ENCODE data around the gene ARSI. TPM values are rescaled to one million over a fixed set of nuclear protein-coding genes. Genes with fewer than 3 reads are reported as not detected.

The ARSI gene
- total and polyA plus RNA-seq, 8 donors = 0.14 to 0.87 (median 0.24) TPM; not detected in 3

- FAIRE-seq (no peak), DNase-seq (no peak), ATAC-seq (no peak)
- TF ChIP-seq CTCF (IDR thresholded peaks at IDR 0.05) = no peak
- 83 to 89% methylated on average over 6 of the region's 6 CpGs for WGBS, 2 donors
- Histone ChIP-seq H3K36me3 (no peaks in the 10 kb centered on the region), H3K27me3 (no peaks in the 10 kb centered on the region), H3K27ac (no peak overlapping the region), H3K9me3 (no peaks in the 10 kb centered on the region), H3K4me1 (no peaks in the 10 kb centered on the region), H3K4me3 (no peak overlapping the region)
- intact Hi-C loops (cut with DNase I) = no loop called here
Observed at GRCh38 chr5:150323092-150323491, 20.4 kb upstream of the ARSI start.

GRCh38 chr5:150322202-150322601 is 19.5 kb upstream of the ARSI start:
- Histone ChIP-seq H3K36me3 (no peaks in the 10 kb centered on the region), H3K27ac (no peak overlapping the region), H3K9me3 (no peaks in the 10 kb centered on the region), H3K4me3 (no peak overlapping the region), H3K27me3 (no peaks in the 10 kb centered on the region), H3K4me1 (no peaks in the 10 kb centered on the region)
- TF ChIP-seq CTCF (IDR thresholded peaks at IDR 0.05) = no peak
- ATAC-seq (no peak), DNase-seq (no peak), FAIRE-seq (no peak)
- intact Hi-C loops (cut with DNase I) = no loop called here

GRCh38 chr5:150321784-150322183 is 19.1 kb upstream of the ARSI start:
- intact Hi-C loops (cut with DNase I) = no loop called here
- H3K4me1 ChIP-seq = no peaks in the 10 kb centered on the region
- H3K27me3 ChIP-seq = no peaks in the 10 kb centered on the region
- H3K36me3 ChIP-seq = no peaks in the 10 kb centered on the region
- DNase-seq (no peak), ATAC-seq (no peak), FAIRE-seq (no peak)
- H3K27ac ChIP-seq = no peak overlapping the region
- TF ChIP-seq CTCF (IDR thresholded peaks at IDR 0.05) = no peak
- H3K4me3 ChIP-seq = no peak overlapping the region
- WGBS, 2 donors = 89% methylated on average over 1 of the region's 1 CpG
- no peaks in the 10 kb centered on the region for H3K9me3 ChIP-seq

- no peak for FAIRE-seq
- no peak for TF ChIP-seq CTCF (IDR thresholded peaks at IDR 0.05)
Observed at GRCh38 chr5:150321211-150321610, 18.5 kb upstream of the ARSI start.

GRCh38 chr5:150320044-150320613 is 17.4 kb upstream of the ARSI start:
- no peak for TF ChIP-seq CTCF (IDR thresholded peaks at IDR 0.05)
- FAIRE-seq = no peak
- peak; percentile 55 to 90 (median 76) for ATAC-seq
- WGBS, 2 donors = 54 to 62% methylated on average over 2 of the region's 2 CpGs
- DNase-seq = peak in 3 of 6 donors; percentile 22 to 51 (median 46)
- Histone ChIP-seq H3K36me3 (no peaks in the 10 kb centered on the region), H3K4me1 (no peaks in the 10 kb centered on the region), H3K4me3 (no peak overlapping the region), H3K27ac (no peak overlapping the region), H3K27me3 (no peaks in the 10 kb centered on the region), H3K9me3 (no peaks in the 10 kb centered on the region)
- intact Hi-C loops (cut with DNase I) = no loop called here

More at GRCh38 chr5:150321211-150321610, 18.5 kb upstream of the ARSI start:
- WGBS, 2 donors = 92 to 100% methylated on average over 1 of the region's 1 CpG
- no peaks in the 10 kb centered on the region for H3K36me3 ChIP-seq
- H3K27me3 ChIP-seq = no peaks in the 10 kb centered on the region
- no peaks in the 10 kb centered on the region for H3K9me3 ChIP-seq
- DNase-seq (no peak), ATAC-seq (no peak)
- no peaks in the 10 kb centered on the region for H3K4me1 ChIP-seq
- H3K4me3 ChIP-seq = no peak overlapping the region
- H3K27ac ChIP-seq = no peak overlapping the region
- intact Hi-C loops (cut with DNase I) = no loop called here

Measured in pancreas (tissue), 10 donors.